Gastrocnemius medialis (tissue), 4 donors: ENCODE data around the gene PCDHGA10. TPM values are rescaled to one million over a fixed set of nuclear protein-coding genes. Genes with fewer than 3 reads are reported as not detected.
A peak's percentile ranks its signal among the peaks of the same experiment; 100 is the strongest.
"Not testable (repeated sequence)": the region's sequence is repeated elsewhere in the genome, so short reads cannot be mapped to it uniquely, and the experiment has no call there.

ENCODE experiments used
- ATAC-seq, 2 donors: fragments of 150-250 bp; one replicate each; pipeline ENCODE4 v1.9.1; 2016
- DNase-seq, 2 donors: peaks; one replicate each; pipeline ENCODE4 v3.0.0-alpha.2; 2019
- H3K27ac ChIP-seq, 4 donors: fragments of 200-600 bp; sonication (generic); 1 replicate in 1 of 4; 2 replicates in 3 of 4; pipeline ENCODE4 v1.5.1; 2016 to 2018; ENCODE audit warnings: mild to moderate bottlenecking in 2 of 4, moderate library complexity in 1 of 4
- H3K27me3 ChIP-seq, 3 donors: fragments of 200-600 bp; sonication (generic) in 2 of 3; 1 replicate in 1 of 3; 2 replicates in 2 of 3; pipeline versions ENCODE4 v1.5.1 to v1.6.0; 2016 to 2019; ENCODE audit warnings: mild to moderate bottlenecking in 1 of 3, moderate library complexity in 1 of 3
- H3K36me3 ChIP-seq, 2 donors: fragments of 200-600 bp; sonication (generic) in 1 of 2; one replicate each; pipeline ENCODE4 v1.5.1; 2017 to 2018
- H3K4me1 ChIP-seq, 2 donors: fragments of 200-600 bp; sonication (generic) in 1 of 2; one replicate each; pipeline ENCODE4 v1.5.1; 2016 to 2017; ENCODE audit warnings: mild to moderate bottlenecking in 2 of 2
- H3K4me3 ChIP-seq, 4 donors: fragments of 200-600 bp; sonication (generic) in 3 of 4; 1 replicate in 1 of 4; 2 replicates in 3 of 4; pipeline ENCODE4 v1.5.1; 2016 to 2019; ENCODE audit warnings: mild to moderate bottlenecking in 2 of 4
- H3K9me3 ChIP-seq, 3 donors: fragments of 200-600 bp; sonication (generic) in 2 of 3; 1 replicate in 1 of 3; 2 replicates in 2 of 3; pipeline ENCODE4 v1.5.1; 2016 to 2019
- CTCF ChIP-seq, 5 experiments: fragments of 450-650 bp in 3 of 5; fragments of 200-600 bp in 2 of 5; sonication (generic) in 2 of 5; IDR thresholded peaks in 4 of 5; conservative IDR thresholded peaks in 1 of 5; 1 replicate in 4 of 5; 2 replicates in 1 of 5; pipeline ENCODE4 v1.5.1; 2016 to 2019; ENCODE audit warnings: antibody characterized with exemption in 5 of 5, mild to moderate bottlenecking in 3 of 5, moderate library complexity in 3 of 5
- POLR2A ChIP-seq, 2 donors: fragments of 450-650 bp; IDR thresholded peaks; one replicate each; pipeline ENCODE4 v1.6.1; 2017; ENCODE audit warnings: antibody characterized with exemption in 2 of 2, mild to moderate bottlenecking in 2 of 2, moderate library complexity in 2 of 2
- in situ Hi-C, 4 donors: fragments of 200-750 bp; cut with MboI; loops; one replicate each; pipeline versions ENCODE4 v1.15.0 to v1.8.0; 2017; ENCODE audit warnings: low sequenced_read_pairs in 4 of 4
- intact Hi-C: fragments of 100-400 bp; cut with DNase I; formaldehyde crosslinking; loops from one replicate; pipeline ENCODE4 v1.15.1; 2023; ENCODE audit warnings: low total_unique reads
- total RNA-seq, 4 donors: library from RNA; depleted of rRNA; stranded (reverse); fragments of >200 nt; gene quantifications; one replicate each; pipeline versions ENCODE4 v1.1.0 to v1.2.3, GENCODE V29; 2016

PCDHGA10 gene
- total RNA-seq, 4 donors from 2014 or later = 0.80 to 2.4 (median 1.2) TPM

GRCh38 chr5:141382469-141383294, 30.1 kb upstream of the PCDHGA10 start, which contains the start of gene PCDHGA7:
Gene PCDHGA7, plus strand, starts transcription at chr5:141382742. Its CDS starts 158 bp downstream, at chr5:141382900.
- Histone ChIP-seq H3K9me3 (no peaks in the 10 kb centered on the region), H3K27me3 (peaks cover 0 to 6% (median 0%) of the 10 kb centered on the region in 3 donors), H3K4me3 (peak within 1 kb of the TSS; percentile 36 to 58 (median 46)), H3K36me3 (no peaks in the 10 kb centered on the region), H3K4me1 (peaks cover 0 to 4% of the 10 kb centered on the region in 2 donors), H3K27ac (no peak within 1 kb of the TSS)
- peak in 1 of 2 donors; percentile 59 for ATAC-seq
- peak in 4 of 5 experiments; percentile 9 to 44 (median 22) for TF ChIP-seq CTCF (IDR thresholded peaks at IDR 0.05 in 4 of 5, conservative IDR thresholded peaks at IDR 0.05 in 1 of 5)
- no peak for TF ChIP-seq POLR2A (IDR thresholded peaks at IDR 0.05)
- no peak for DNase-seq
- intact Hi-C loops = no loop called here
- in situ Hi-C loops = no loop called here

- peaks cover 0 to under 1% (median 0%) of the 10 kb centered on the region in 3 donors for H3K9me3 ChIP-seq
- no peak for TF ChIP-seq POLR2A (IDR thresholded peaks at IDR 0.05)
- no peak overlapping the region for H3K27ac ChIP-seq
- H3K4me1 ChIP-seq = peaks cover 0 to 4% of the 10 kb centered on the region in 2 donors
- ATAC-seq (no peak), DNase-seq (no peak)
- H3K4me3 ChIP-seq = peak overlapping the region in 2 of 4 donors; percentile 48 to 58
- peaks cover 0 to 6% (median 0%) of the 10 kb centered on the region in 3 donors for H3K27me3 ChIP-seq
- intact Hi-C loops = no loop called here
- in situ Hi-C loops = no loop called here
- no peaks in the 10 kb centered on the region for H3K36me3 ChIP-seq
These were observed 29.4 kb upstream of the PCDHGA10 start for GRCh38 chr5:141383345-141383744.

GRCh38 chr5:141384471-141385267, 28.1 kb upstream of the PCDHGA10 start:
- ATAC-seq = no peak
- H3K36me3 ChIP-seq = no peaks in the 10 kb centered on the region
- H3K27ac ChIP-seq = no peak overlapping the region
- TF ChIP-seq POLR2A (IDR thresholded peaks at IDR 0.05) (no peak), CTCF (IDR thresholded peaks at IDR 0.05 in 4 of 5, conservative IDR thresholded peaks at IDR 0.05 in 1 of 5) (no peak)
- H3K27me3 ChIP-seq = peaks cover 0 to 6% (median 2%) of the 10 kb centered on the region in 3 donors
- in situ Hi-C loops = no loop called here
- H3K4me1 ChIP-seq = peaks cover under 1 to 4% of the 10 kb centered on the region in 2 donors
- H3K9me3 ChIP-seq = peaks cover 0 to 5% (median 5%) of the 10 kb centered on the region in 3 donors
- DNase-seq = no peak
- no peak overlapping the region for H3K4me3 ChIP-seq
- intact Hi-C loops = no loop called here

- intact Hi-C loops, H3K9me3 ChIP-seq, H3K36me3 ChIP-seq, in situ Hi-C loops, H3K4me1 ChIP-seq, H3K27me3 ChIP-seq: not testable (repeated sequence)
- ATAC-seq (peak; percentile 47 to 83), DNase-seq (peak in 1 of 2 donors; percentile 44)
- peak; percentile 38 to 67 (median 53) for TF ChIP-seq CTCF (IDR thresholded peaks at IDR 0.05 in 4 of 5, conservative IDR thresholded peaks at IDR 0.05 in 1 of 5)
- H3K27ac ChIP-seq = peak within 1 kb of the TSS in 2 of 4 donors; percentile 44 to 47
- peak within 1 kb of the TSS; percentile 14 to 52 (median 46) for H3K4me3 ChIP-seq
These were observed 25.1 kb upstream of the PCDHGA10 start, which contains the start of gene PCDHGB4 for GRCh38 chr5:141387557-141388311. Gene PCDHGB4, plus strand, starts transcription at chr5:141387698. Its CDS starts 187 bp downstream, at chr5:141387885.
